H1 (cell line): ENCODE results near the gene CAMK2D. TPM values are rescaled to one million over a fixed set of nuclear protein-coding genes. Genes with fewer than 3 reads are reported as not detected.

ENCODE experiments used
- CTCF ChIA-PET: fragments of 300-600 bp; sonication (Branson Sonifier 250); formaldehyde crosslinking; loops from one replicate; lab custom pipeline; 2021; ENCODE audit not compliant: partially characterized antibody; lab: Charles Lee
- POLR2A ChIA-PET: fragments of 300-600 bp; sonication (Branson Sonifier 250); formaldehyde crosslinking; loops from one replicate; lab custom pipeline; 2021; ENCODE audit warnings: inconsistent platforms; ENCODE audit not compliant: partially characterized antibody; lab: Charles Lee
- DNase-seq, 2 experiments: peaks; one replicate each; pipeline versions ENCODE4 v3.0.0 to v3.0.0-alpha.2; 2010 to 2022; ENCODE audit warnings: low spot score in 2 of 2, low read depth in 1 of 2, mixed read lengths in 1 of 2
- FAIRE-seq: peaks from 2 replicates; lab custom pipeline; 2011; peaks lifted over from hg19 to GRCh38; lab: Jason Lieb, UNC
- H2AFZ ChIP-seq: 2 replicates; pipeline ENCODE4 v1.8.1; 2012; ENCODE audit warnings: low read length, inconsistent platforms
- H2AK5ac ChIP-seq: 2 replicates; pipeline ENCODE4 v1.6.1; 2013; ENCODE audit warnings: low read depth, low read length
- H2BK120ac ChIP-seq: replicated peaks from 2 replicates; pipeline ENCODE3; 2013; ENCODE audit warnings: low read depth, low read length, inconsistent platforms
- H2BK12ac ChIP-seq: 2 replicates; pipeline ENCODE4 v1.6.1; 2013; ENCODE audit warnings: low read depth, low read length
- H2BK15ac ChIP-seq: 2 replicates; pipeline ENCODE4 v1.6.1; 2013; ENCODE audit warnings: low read length
- H2BK20ac ChIP-seq: 2 replicates; pipeline ENCODE4 v1.6.1; 2013; ENCODE audit warnings: low read length
- H2BK5ac ChIP-seq: 2 replicates; pipeline ENCODE4 v1.6.1; 2013; ENCODE audit warnings: low read depth, low read length
- H3K14ac ChIP-seq: 2 replicates; pipeline ENCODE4 v1.6.1; 2013; ENCODE audit warnings: inconsistent platforms; ENCODE audit not compliant: insufficient read length
- H3K18ac ChIP-seq: 2 replicates; pipeline ENCODE4 v1.6.1; 2013; ENCODE audit warnings: low read length; ENCODE audit errors: extremely low read depth
- H3K23ac ChIP-seq: 2 replicates; pipeline ENCODE4 v1.6.1; 2013; ENCODE audit warnings: inconsistent platforms; ENCODE audit not compliant: insufficient read length
- H3K23me2 ChIP-seq: 2 replicates; pipeline ENCODE4 v1.6.1; 2013; ENCODE audit warnings: low read depth, low read length
- H3K27ac ChIP-seq: 2 replicates; pipeline ENCODE4 v1.6.1; 2011; ENCODE audit warnings: low read depth, low read length, inconsistent platforms
- H3K27me3 ChIP-seq, 4 experiments: replicated peaks in 1 of 4; 1 replicate in 1 of 4; 2 replicates in 3 of 4; pipeline versions ENCODE4 v1.6.1 to v1.8.1; 2011 to 2013; ENCODE audit warnings: low read length in 3 of 4, mild to moderate bottlenecking in 3 of 4, inconsistent platforms in 2 of 4, mixed read lengths in 2 of 4, moderate library complexity in 1 of 4; ENCODE audit not compliant: control insufficient read depth in 3 of 4, insufficient read depth in 3 of 4; ENCODE audit errors: extremely low read depth in 1 of 4
- H3K36me3 ChIP-seq, 4 experiments: 2 replicates each; pipeline versions ENCODE4 v1.6.1 to v1.8.1; 2011 to 2013; ENCODE audit warnings: mild to moderate bottlenecking in 4 of 4, low read length in 3 of 4, moderate library complexity in 2 of 4, control low read depth in 1 of 4, inconsistent platforms in 1 of 4; ENCODE audit not compliant: insufficient read depth in 4 of 4, control insufficient read depth in 2 of 4
- H3K4ac ChIP-seq: replicated peaks from 2 replicates; pipeline ENCODE3; 2013; ENCODE audit warnings: low read length, low read depth, mixed read lengths, inconsistent platforms; ENCODE audit not compliant: insufficient read length
- H3K4me1 ChIP-seq, 4 experiments: replicated peaks in 1 of 4; 1 replicate in 1 of 4; 2 replicates in 3 of 4; pipeline versions ENCODE4 v1.6.1 to v1.8.1; 2011 to 2013; ENCODE audit warnings: low read length in 3 of 4, inconsistent platforms in 2 of 4, mixed read lengths in 1 of 4; ENCODE audit not compliant: insufficient read depth in 4 of 4, control insufficient read depth in 3 of 4
- H3K4me2 ChIP-seq, 2 experiments: 2 replicates each; pipeline versions ENCODE4 v1.6.1 to v1.8.1; 2011 to 2013; ENCODE audit warnings: low read depth in 2 of 2, low read length in 2 of 2, control low read depth in 1 of 2, inconsistent platforms in 1 of 2, mild to moderate bottlenecking in 1 of 2; ENCODE audit not compliant: insufficient read depth in 1 of 2
- H3K4me3 ChIP-seq, 4 experiments: fragments of 200-600, 300-600 bp in 1 of 4; sonication (generic), shearing (Covaris generic), sonication (Bioruptor Twin) in 1 of 4; 2 replicates each; pipeline versions ENCODE4 v1.5.1 to v1.8.1; 2011 to 2016; ENCODE audit warnings: low read length in 4 of 4, low read depth in 3 of 4, control low read depth in 2 of 4, inconsistent platforms in 2 of 4, mild to moderate bottlenecking in 2 of 4, mixed read lengths in 1 of 4, moderate library complexity in 1 of 4; ENCODE audit not compliant: insufficient read depth in 2 of 4; ENCODE audit errors: extremely low read depth in 1 of 4
- H3K56ac ChIP-seq: replicated peaks from 2 replicates; pipeline ENCODE3; 2013; ENCODE audit warnings: low read depth, mild to moderate bottlenecking, mixed read lengths, low read length, inconsistent platforms; ENCODE audit not compliant: insufficient read length
- H3K79me1 ChIP-seq: 2 replicates; pipeline ENCODE4 v1.6.1; 2013; ENCODE audit warnings: low read depth, low read length, control low read depth
- H3K79me2 ChIP-seq, 2 experiments: 2 replicates each; pipeline versions ENCODE4 v1.6.1 to v1.8.1; 2012 to 2013; ENCODE audit warnings: low read length in 2 of 2, mild to moderate bottlenecking in 2 of 2, inconsistent platforms in 1 of 2; ENCODE audit not compliant: insufficient read depth in 2 of 2, control insufficient read depth in 1 of 2
- H3K9ac ChIP-seq, 4 experiments: replicated peaks in 1 of 4; 1 replicate in 1 of 4; 2 replicates in 3 of 4; pipeline versions ENCODE4 v1.6.1 to v1.8.1; 2011 to 2013; ENCODE audit warnings: low read depth in 3 of 4, low read length in 3 of 4, control low read depth in 2 of 4, mild to moderate bottlenecking in 2 of 4, moderate library complexity in 2 of 4, inconsistent platforms in 1 of 4; ENCODE audit errors: extremely low read depth in 1 of 4
- H3K9me3 ChIP-seq, 2 experiments: 2 replicates each; pipeline versions ENCODE4 v1.6.1 to v1.8.1; 2012 to 2013; ENCODE audit warnings: mild to moderate bottlenecking in 2 of 2, moderate library complexity in 2 of 2, control low read depth in 1 of 2, inconsistent platforms in 1 of 2, low read depth in 1 of 2, low read length in 1 of 2, mixed read lengths in 1 of 2; ENCODE audit not compliant: insufficient read depth in 2 of 2
- H4K20me1 ChIP-seq, 2 experiments: replicated peaks in 1 of 2; 2 replicates each; pipeline versions ENCODE3 to v1.8.1; 2011 to 2013; ENCODE audit warnings: inconsistent platforms in 2 of 2, low read length in 2 of 2, mild to moderate bottlenecking in 1 of 2; ENCODE audit not compliant: insufficient read depth in 2 of 2, control insufficient read depth in 1 of 2
- H4K5ac ChIP-seq: 2 replicates; pipeline ENCODE4 v1.6.1; 2013; ENCODE audit warnings: low read length, low read depth, mixed read lengths, inconsistent platforms; ENCODE audit not compliant: insufficient read length
- H4K8ac ChIP-seq: 2 replicates; pipeline ENCODE4 v1.8.0; 2013; ENCODE audit warnings: mild to moderate bottlenecking, moderate library complexity, low read length, inconsistent platforms; ENCODE audit not compliant: insufficient read depth; ENCODE audit errors: extremely low read depth
- H4K91ac ChIP-seq: replicated peaks from 2 replicates; pipeline ENCODE3; 2013; ENCODE audit warnings: low read length, mixed read lengths, inconsistent platforms; ENCODE audit not compliant: insufficient read length
- EGR1 ChIP-seq: IDR thresholded peaks from 2 replicates; pipeline ENCODE4 v1.6.1; 2011; ENCODE audit warnings: low read depth, low read length, borderline replicate concordance
- EP300 ChIP-seq, 2 experiments: IDR thresholded peaks; 1 replicate in 1 of 2; 2 replicates in 1 of 2; pipeline ENCODE4 v1.6.1; 2011 to 2012; ENCODE audit warnings: low read depth in 2 of 2, low read length in 2 of 2, mild to moderate bottlenecking in 2 of 2, borderline replicate concordance in 1 of 2, inconsistent platforms in 1 of 2, moderate library complexity in 1 of 2
- KDM4A ChIP-seq: IDR thresholded peaks from one replicate; pipeline ENCODE4 v1.7.1; 2012; ENCODE audit warnings: low read depth, mild to moderate bottlenecking, moderate library complexity, low read length, inconsistent platforms; ENCODE audit not compliant: severe bottlenecking
- POU5F1 ChIP-seq: IDR thresholded peaks from 2 replicates; pipeline ENCODE4 v1.6.1; 2011; ENCODE audit warnings: low read depth, mild to moderate bottlenecking, low read length, moderate library complexity
- SAP30 ChIP-seq: fragments of 300-600 bp; sonication (generic); IDR thresholded peaks from 2 replicates; pipeline ENCODE4 v1.7.1; 2012; ENCODE audit warnings: low read length, moderate library complexity, mild to moderate bottlenecking, inconsistent platforms; ENCODE audit not compliant: insufficient read depth, insufficient replicate concordance
- SP1 ChIP-seq: IDR thresholded peaks from 2 replicates; pipeline ENCODE4 v1.6.1; 2011; ENCODE audit warnings: low read depth, low read length
- SP2 ChIP-seq: IDR thresholded peaks from 2 replicates; pipeline ENCODE4 v1.6.1; 2012; ENCODE audit warnings: mild to moderate bottlenecking, low read length, inconsistent platforms
- YY1 ChIP-seq: IDR thresholded peaks from 2 replicates; pipeline ENCODE4 v1.6.1; 2011; ENCODE audit warnings: low read depth, mild to moderate bottlenecking, low read length
- WGBS, 2 experiments: shearing (Covaris generic) in 1 of 2; methylation state at CpG; one replicate each; pipeline versions ENCODE4 v1.1.6 to v1.1.7; 2013 to 2015; ENCODE audit warnings: low lambda C conversion rate in 2 of 2, mixed read lengths in 2 of 2, inconsistent platforms in 1 of 2, low coverage in 1 of 2, missing lambda C conversion rate in 1 of 2; ENCODE audit not compliant: insufficient replicate concordance in 2 of 2, insufficient coverage in 1 of 2, insufficient read length in 1 of 2; ENCODE audit errors: extremely low coverage in 1 of 2, missing lambda C conversion rate in 1 of 2; 5-methylcytosine and 5-hydroxymethylcytosine counted together
- polyA plus RNA-seq, 7 experiments: library from polyadenylated mRNA; depleted of rRNA in 3 of 7; stranded (reverse) in 5 of 7; unstranded in 2 of 7; fragments of >200 nt in 5 of 7; fragments of 200-250 nt in 2 of 7; gene quantifications; 1 replicate in 5 of 7; 2 replicates in 1 of 7; 4 replicates in 1 of 7; pipeline versions ENCODE4 v1.2.1 to v1.2.3, GENCODE V29; 2011 to 2013; ENCODE audit warnings: missing spikeins in 2 of 7, mixed read lengths in 2 of 7
- total RNA-seq: library from RNA; stranded (reverse); fragmentation: NEBNext Ultra II Directional; extraction: Animal tissue kit (Norgen Biotek cat#: 25700); gene quantifications from 2 replicates; pipeline ENCODE4 v1.2.1, GENCODE V29; 2021
- TF ChIP-seq, protein P1 (sequence below): IDR thresholded peaks from 2 replicates; pipeline ENCODE4 v1.6.1; 2012; ENCODE audit warnings: inconsistent platforms

Gene CAMK2D
- total and polyA plus RNA-seq, 2 of the 8 experiments (the other 6 are each of a cell fraction or from before 2014, with no cell fraction given): 3.2 to 7.0 TPM

DNA sequence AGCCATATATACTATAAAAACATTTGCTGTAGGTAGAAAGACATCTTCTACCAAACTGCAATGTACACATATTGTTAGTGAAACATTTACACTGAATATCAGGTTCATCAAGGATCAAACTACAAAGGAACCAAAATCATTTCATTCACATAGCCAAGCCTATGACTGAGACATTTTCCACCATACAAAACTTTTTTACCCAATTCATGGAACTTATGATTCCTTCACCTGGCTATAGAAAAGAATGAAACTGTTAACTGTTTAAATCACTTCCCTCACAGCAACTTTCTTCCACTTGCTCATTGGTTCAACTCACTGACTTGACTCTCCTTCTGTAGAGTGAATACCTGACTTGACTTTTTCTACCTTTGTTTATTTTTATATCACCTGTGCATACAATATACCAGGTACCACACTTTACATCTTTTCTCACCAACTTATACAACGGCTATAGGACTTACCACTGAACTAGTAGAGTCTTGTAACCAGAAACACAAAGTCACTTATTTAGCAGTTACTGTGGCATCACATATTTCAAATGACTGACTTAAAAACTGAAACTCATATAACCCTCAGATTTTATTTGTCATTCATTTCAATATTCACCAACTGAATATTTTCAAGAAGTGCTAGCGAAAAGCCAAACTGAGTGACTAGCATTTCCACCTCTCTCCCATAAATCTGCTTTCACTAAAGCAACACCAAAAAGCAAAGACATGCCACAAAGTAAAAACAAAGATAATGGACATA, 30.9 kb downstream of the CAMK2D start:
- ChIA-PET CTCF (no interaction called here), POLR2A (no interaction called here)
- Histone ChIP-seq H2BK12ac (no peak overlapping the region), H2AFZ (no peak overlapping the region), H3K4ac (no peak overlapping the region), H3K4me2 (no peak overlapping the region), H3K9ac (no peak overlapping the region), H4K20me1 (no peaks in the 10 kb centered on the region), H3K4me1 (no peaks in the 10 kb centered on the region), H2BK120ac (no peak overlapping the region), H3K14ac (no peak overlapping the region), H3K23me2 (no peaks in the 10 kb centered on the region), H3K23ac (no peak overlapping the region), H2BK15ac (no peak overlapping the region), H3K9me3 (no peaks in the 10 kb centered on the region), H3K56ac (no peak overlapping the region), H3K4me3 (no peak overlapping the region), H3K79me1 (no peaks in the 10 kb centered on the region), H4K8ac (no peak overlapping the region), H4K91ac (no peak overlapping the region), H3K36me3 (no peaks in the 10 kb centered on the region), H4K5ac (no peak overlapping the region), H3K18ac (no peak overlapping the region), H3K27me3 (no peaks in the 10 kb centered on the region), H2AK5ac (no peak overlapping the region), H3K27ac (no peak overlapping the region), H3K79me2 (no peaks in the 10 kb centered on the region), H2BK20ac (no peak overlapping the region), H2BK5ac (no peak overlapping the region)
- no peak for TF ChIP-seq EP300 (IDR thresholded peaks at IDR 0.05; ENCODE audit: borderline replicate concordance in 1 of 2, low read depth in 2 of 2, low read length in 2 of 2)
- TF ChIP-seq KDM4A: no peak
- TF ChIP-seq POU5F1: no peak
- no peak for TF ChIP-seq SP2
- TF ChIP-seq, protein P1, sequence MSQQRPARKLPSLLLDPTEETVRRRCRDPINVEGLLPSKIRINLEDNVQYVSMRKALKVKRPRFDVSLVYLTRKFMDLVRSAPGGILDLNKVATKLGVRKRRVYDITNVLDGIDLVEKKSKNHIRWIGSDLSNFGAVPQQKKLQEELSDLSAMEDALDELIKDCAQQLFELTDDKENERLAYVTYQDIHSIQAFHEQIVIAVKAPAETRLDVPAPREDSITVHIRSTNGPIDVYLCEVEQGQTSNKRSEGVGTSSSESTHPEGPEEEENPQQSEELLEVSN: no peak
- no peak for TF ChIP-seq YY1
- no peak for TF ChIP-seq SAP30
- no peak for TF ChIP-seq SP1
- TF ChIP-seq EGR1: no peak
- no peak for FAIRE-seq
- DNase-seq: no peak
- WGBS, 2 experiments: 95% methylated on average over 2 of the region's 2 CpGs; no CpG with 5 or more reads in 1 of the 2 experiments
